Stimulated activated CD4-positive, alpha-beta T cell treated with anti-CD3 and anti-CD28 coated beads, Interleukin-1b, Interleukin-23, amount 100 ng/mL, for 1 hour (primary cell): Measurements from ENCODE around the gene CAPN13.

Experiments
- DNase-seq, 2 donors: peaks; one replicate each; pipeline ENCODE4 v3.0.0-alpha.2; 2020; ENCODE audit warnings: low read depth in 2 of 2

The CAPN13 gene

DNA sequence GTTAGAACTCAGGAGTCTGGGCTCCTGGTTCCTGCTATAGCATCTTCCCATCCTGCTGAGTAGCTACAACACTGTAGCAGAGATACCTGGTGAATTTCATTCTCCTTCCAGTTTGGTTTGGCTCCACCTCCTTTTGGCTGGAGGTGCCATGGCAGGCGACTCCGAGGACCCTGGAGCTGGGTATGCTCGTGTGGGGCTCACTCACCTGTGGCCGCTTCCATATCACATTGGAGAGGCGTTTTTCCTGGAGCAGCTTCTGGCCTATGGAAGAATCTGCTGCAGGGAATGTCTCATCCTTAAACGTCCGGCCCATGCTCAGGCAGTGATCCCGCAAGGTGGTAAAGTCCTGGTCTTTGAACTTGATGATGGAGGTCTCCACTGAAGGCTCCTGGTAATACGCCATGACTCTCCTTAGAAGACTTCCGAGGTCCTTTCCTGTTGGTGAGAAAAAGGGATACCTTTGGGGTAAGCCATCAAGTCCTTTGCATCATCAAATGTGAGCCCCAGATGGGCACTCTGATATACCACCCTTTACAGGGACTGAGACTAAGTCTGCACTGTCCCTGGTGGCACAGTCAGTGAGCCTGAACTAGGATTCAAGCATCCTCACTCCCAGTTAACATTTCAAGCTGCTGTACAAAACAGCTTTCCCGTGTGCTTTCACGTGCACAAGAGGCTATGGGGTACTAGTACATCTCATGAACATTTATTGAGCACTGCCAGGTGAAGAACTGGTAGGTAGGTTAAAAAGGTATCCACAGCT is 20.1 kb downstream of the CAPN13 start:
- DNase-seq, result no peak

- DNase-seq, result no peak
Measured at GRCh38 chr2:30784682-30785081, 22.6 kb downstream of the CAPN13 start.

- no peak for DNase-seq
Measured at GRCh38 chr2:30781961-30782533, 25.2 kb downstream of the CAPN13 start.

GRCh38 chr2:30781451-30781850 is 25.8 kb downstream of the CAPN13 start:
- DNase-seq, result no peak

- DNase-seq, result no peak
Measured at GRCh38 chr2:30780776-30781330, 26.4 kb downstream of the CAPN13 start.

DNA sequence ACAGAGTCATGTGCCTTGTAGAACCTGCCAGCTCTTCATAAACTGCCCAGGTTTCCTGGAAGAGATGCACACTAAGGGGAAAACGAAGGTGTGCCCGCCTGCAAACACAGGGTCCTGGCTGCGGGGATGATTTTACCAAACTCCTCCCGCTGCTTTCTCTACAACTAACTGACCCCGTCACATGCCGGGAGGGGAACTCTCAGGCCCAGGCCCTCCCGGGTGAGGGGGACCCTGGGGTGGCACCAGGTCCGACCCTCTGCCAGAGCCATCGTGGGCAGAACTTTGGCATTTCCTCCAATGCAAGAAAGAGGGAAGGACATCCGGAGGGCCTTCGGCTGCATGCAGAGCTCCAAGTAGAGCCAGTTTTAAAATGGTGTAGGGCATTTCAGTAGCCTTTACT is 28.6 kb downstream of the CAPN13 start:
- DNase-seq, result no peak

GRCh38 chr2:30777661-30778505 is 29.4 kb downstream of the CAPN13 start:
- DNase-seq, result no peak

GRCh38 chr2:30776831-30777635 is 30.2 kb downstream of the CAPN13 start:
- no peak for DNase-seq

GRCh38 chr2:30775833-30776232 is 31.4 kb downstream of the CAPN13 start:
- DNase-seq, result no peak

- DNase-seq, result no peak
Measured at GRCh38 chr2:30772021-30772705, 35.1 kb downstream of the CAPN13 start.

DNA sequence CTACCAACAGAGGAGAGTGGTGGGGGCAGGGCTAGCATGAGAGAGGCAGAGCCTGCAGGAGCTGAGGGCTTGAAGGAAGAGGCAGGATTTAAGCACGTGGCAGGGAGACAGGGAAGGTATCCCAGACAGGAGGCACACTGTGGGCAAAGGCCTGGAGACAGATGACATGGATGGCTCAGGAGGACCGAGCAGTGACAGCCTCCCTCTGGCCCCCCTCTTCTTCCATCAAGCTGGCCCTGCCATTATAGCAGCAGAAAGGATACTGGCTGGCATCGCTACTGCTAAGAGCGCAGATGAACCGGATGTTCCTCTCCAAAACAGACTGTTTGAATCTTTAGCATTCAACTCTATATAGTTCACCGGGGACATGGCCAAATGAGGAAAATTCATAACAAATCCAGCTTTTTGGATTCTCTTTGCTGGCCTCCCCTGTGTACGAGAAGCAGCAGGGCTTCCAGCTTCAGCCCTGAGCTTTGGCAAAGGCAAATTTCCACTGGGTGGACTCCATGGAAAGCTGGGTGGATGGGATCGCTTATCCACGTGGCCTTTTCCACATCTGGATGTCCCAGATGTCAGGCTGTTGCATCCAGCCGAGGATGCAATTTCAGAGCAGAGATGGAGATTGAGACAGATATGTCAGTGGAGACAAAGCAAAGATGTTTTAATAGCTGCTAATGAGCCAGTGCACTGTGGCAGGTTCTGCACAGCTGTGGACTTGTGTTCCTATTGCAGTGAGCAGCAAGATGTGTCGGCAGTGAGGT is 36.2 kb downstream of the CAPN13 start:
- no peak for DNase-seq

DNA sequence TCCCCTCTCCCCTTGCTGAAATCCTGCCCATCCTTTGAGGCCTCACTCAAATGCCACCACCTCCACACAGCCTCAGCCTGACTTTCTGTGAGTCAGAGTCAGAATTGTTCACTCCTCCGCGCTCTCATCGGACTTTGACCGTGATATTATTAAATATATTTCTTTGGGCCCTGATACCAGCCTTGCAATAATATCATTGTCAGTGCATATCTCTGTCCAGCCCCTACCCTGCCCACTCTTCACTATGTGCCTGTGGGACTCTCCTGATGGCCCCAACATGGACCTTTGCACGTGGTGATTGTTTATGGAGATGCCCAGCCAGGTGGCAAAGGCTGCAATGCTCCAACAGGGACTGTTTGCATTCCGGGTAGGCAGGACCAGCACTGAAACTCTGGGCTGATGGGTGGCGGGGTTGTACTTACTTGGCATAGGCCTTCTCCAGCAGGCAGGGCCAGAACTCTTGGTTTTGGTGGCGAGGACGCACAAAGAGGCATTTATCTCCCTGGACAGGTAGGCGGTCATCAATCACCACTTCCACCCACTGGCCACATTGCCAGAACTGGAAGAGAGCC is 37.3 kb downstream of the CAPN13 start:
- DNase-seq, result no peak

DNA sequence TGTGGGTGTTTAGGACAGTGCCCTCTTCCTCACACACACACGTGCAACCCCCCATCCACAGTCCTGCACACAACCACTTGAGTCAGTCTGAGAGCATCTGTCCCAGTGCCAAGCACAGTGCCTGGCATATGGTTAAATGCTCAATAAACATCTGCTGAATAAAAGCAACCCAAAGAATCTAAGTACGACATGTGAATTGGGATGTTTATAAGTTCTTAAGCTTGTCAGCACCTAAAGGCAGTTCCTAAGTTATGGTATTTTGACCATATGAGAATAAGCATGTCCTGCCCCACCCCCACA is 37.8 kb downstream of the CAPN13 start:
- DNase-seq, result no peak

GRCh38 chr2:30768708-30769480 is 38.4 kb downstream of the CAPN13 start:
- no peak for DNase-seq

GRCh38 chr2:30768036-30768686 is 39.1 kb downstream of the CAPN13 start:
- no peak for DNase-seq

GRCh38 chr2:30766666-30767065 is 40.6 kb downstream of the CAPN13 start:
- DNase-seq, result no peak

DNA sequence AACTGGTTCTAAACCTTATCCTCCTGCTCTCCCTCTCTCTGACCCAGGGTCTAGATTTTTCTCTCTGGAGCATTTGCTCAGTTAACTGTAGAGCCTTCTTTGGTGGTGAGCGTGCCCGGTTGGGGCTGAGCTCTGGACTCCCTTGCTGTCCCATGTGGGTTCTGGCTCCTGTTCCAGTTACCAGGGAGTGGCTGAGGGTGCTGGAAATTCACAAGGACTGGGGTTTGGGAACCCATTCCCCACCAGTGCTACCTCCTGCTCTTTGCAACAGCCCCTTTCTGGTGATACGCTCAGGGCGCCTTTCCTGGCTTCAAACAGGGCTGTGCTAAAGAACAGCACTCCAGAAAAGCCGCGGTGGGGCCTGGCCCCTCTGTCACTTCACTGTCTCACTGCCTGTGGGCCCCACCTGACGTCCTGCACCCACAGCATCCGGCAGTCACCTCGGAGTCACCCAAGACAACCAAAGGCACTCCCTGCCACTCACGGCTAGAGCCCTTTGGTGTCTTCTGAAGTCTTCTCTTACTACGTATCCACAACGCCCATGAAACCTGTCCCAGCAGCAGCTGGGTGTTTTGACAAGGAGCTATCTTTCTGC is 41.3 kb downstream of the CAPN13 start:
- no peak for DNase-seq

GRCh38 chr2:30765191-30765590 is 42.1 kb downstream of the CAPN13 start:
- no peak for DNase-seq
